HG02798 (cell line): ENCODE results near the gene PRKCA.
"Not testable (repeated sequence)": the region's sequence is repeated elsewhere in the genome, so short reads cannot be mapped to it uniquely, and the experiment has no call there.

ENCODE experiments used
- ATAC-seq: cut with Tn5 transposase; IDR thresholded peaks from one replicate; pipeline ENCODE4 v1.9.1; 2021; ENCODE audit warnings: mild to moderate bottlenecking; ENCODE audit not compliant: unreplicated experiment, poor library complexity

PRKCA gene

GRCh38 chr17:66451188-66452149, 149.1 kb downstream of the PRKCA start:
- ATAC-seq = no peak

- ATAC-seq = no peak
Measured at GRCh38 chr17:66455060-66455459, 152.6 kb downstream of the PRKCA start.

GRCh38 chr17:66457499-66457898, 155.1 kb downstream of the PRKCA start:
- not testable (repeated sequence) for ATAC-seq

GRCh38 chr17:66458782-66459181, 156.4 kb downstream of the PRKCA start:
- ATAC-seq = no peak

- no peak for ATAC-seq
Measured at GRCh38 chr17:66459811-66460270, 157.4 kb downstream of the PRKCA start.

GRCh38 chr17:66460558-66460957, 158.1 kb downstream of the PRKCA start:
- no peak for ATAC-seq

- no peak for ATAC-seq
Measured at GRCh38 chr17:66461343-66461995, 159.1 kb downstream of the PRKCA start.

- no peak for ATAC-seq
Measured at GRCh38 chr17:66462010-66462409, 159.6 kb downstream of the PRKCA start.

GRCh38 chr17:66464921-66465320, 162.5 kb downstream of the PRKCA start:
- ATAC-seq = no peak

- ATAC-seq = no peak
Measured at GRCh38 chr17:66465701-66466100, 163.3 kb downstream of the PRKCA start.

GRCh38 chr17:66466106-66466820, 163.8 kb downstream of the PRKCA start:
- no peak for ATAC-seq

- no peak for ATAC-seq
Measured at GRCh38 chr17:66466840-66467367, 164.5 kb downstream of the PRKCA start.

- ATAC-seq = no peak
Measured at GRCh38 chr17:66467766-66468165, 165.4 kb downstream of the PRKCA start.

- no peak for ATAC-seq
Measured at GRCh38 chr17:66468241-66469087, 166.1 kb downstream of the PRKCA start.

GRCh38 chr17:66469088-66469442, 166.7 kb downstream of the PRKCA start:
- ATAC-seq = no peak

GRCh38 chr17:66469461-66469860, 167.0 kb downstream of the PRKCA start:
- ATAC-seq = no peak

GRCh38 chr17:66469890-66470289, 167.5 kb downstream of the PRKCA start:
- ATAC-seq = no peak

GRCh38 chr17:66472123-66472522, 169.7 kb downstream of the PRKCA start:
- ATAC-seq = no peak

- no peak for ATAC-seq
Measured at GRCh38 chr17:66474258-66474657, 171.8 kb downstream of the PRKCA start.
